22Rv1 (cell line): Measurements from ENCODE around the gene TCERG1.

Experiments
- CTCF ChIP-seq: fragments of 450-650 bp; IDR thresholded peaks from 2 replicates; pipeline ENCODE4 v1.5.1; 2017; ENCODE audit warnings: mild to moderate bottlenecking
- ZFX ChIP-seq: fragments of 450-650 bp; IDR thresholded peaks from 2 replicates; pipeline ENCODE4 v1.6.1; 2017; ENCODE audit warnings: antibody characterized with exemption, borderline replicate concordance

- no peak for TF ChIP-seq CTCF
- TF ChIP-seq ZFX: no peak
Measured at GRCh38 chr5:146401021-146401420, 46.1 kb upstream of the TCERG1 start.
